ENCODE data around the gene GMPR2. TPM values are rescaled to one million over a fixed set of nuclear protein-coding genes. Genes with fewer than 3 reads are reported as not detected.

The GMPR2 gene
- total and polyA plus RNA-seq, 2 experiments from 2014 or later: 60.6 to 70.6 TPM

DNA sequence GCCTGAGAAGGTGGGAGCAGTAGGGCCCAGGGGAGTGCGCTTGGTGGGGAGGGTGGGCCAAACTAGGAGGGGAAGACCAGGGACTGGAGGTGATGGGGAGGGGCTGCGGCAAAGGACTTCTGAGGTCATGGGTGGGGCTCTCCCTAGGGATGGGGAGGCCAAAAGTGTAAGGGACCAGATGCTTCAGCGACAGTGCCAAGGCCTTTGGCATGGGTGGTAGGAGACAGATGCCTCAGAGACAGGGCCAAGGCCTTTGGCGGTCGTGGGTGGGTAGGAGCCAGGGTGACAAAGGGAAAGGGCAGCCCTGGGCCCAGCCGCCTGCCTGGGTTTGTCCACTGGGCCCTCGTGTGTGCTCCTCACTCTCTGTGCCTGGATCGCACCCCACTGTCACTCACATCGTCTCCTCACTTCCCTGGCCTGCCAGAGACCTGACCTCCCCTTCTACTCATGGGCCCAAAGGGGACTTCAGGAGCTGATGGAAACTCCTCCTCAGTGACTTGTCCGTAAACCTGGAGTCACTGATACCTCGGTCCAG, 51.8 kb downstream of the GMPR2 start:
- Mint-ChIP-seq H3K4me3 (no peak overlapping the region; the same call in 2 of the 3 replicates), H3K36me3 (ENCODE audit: low read depth) (no peaks in the 10 kb centered on the region; the same call in 2 of the 3 replicates), H3K27ac (no peak overlapping the region), H3K4me1 (no peaks in the 10 kb centered on the region; the same call in 2 of the 3 replicates), H3K27me3 (ENCODE audit: insufficient read depth, low read depth, poor library complexity) (peaks cover 14% of the 10 kb centered on the region), H3K9me3 (no peaks in the 10 kb centered on the region)
- no peaks in the 10 kb centered on the region; the same call in 1 of the 2 replicates for H4K20me1 ChIP-seq (replicated peaks; ENCODE audit: insufficient read depth)
- no peaks in the 10 kb centered on the region for H3K79me2 ChIP-seq (replicated peaks; ENCODE audit: insufficient read depth)
- no peak for ATAC-seq
- H3K27ac ChIP-seq (ENCODE audit: low read depth): no peak overlapping the region
- no peak overlapping the region for H3K4me3 ChIP-seq
- no peak for DNase-seq (ENCODE audit: low spot score)
- no peaks in the 10 kb centered on the region for H3K9me2 ChIP-seq (ENCODE audit: insufficient read depth)
- no peaks in the 10 kb centered on the region for H3F3A ChIP-seq (replicated peaks; ENCODE audit: low read depth)
- H2AFZ ChIP-seq: no peak overlapping the region
- no peaks in the 10 kb centered on the region for H3K27me3 ChIP-seq (ENCODE audit: insufficient read depth)
- H3K36me3 ChIP-seq (ENCODE audit: insufficient read depth): no peaks in the 10 kb centered on the region
- no peaks in the 10 kb centered on the region for H3K4me1 ChIP-seq (ENCODE audit: insufficient read depth)
- TF ChIP-seq, protein P1, sequence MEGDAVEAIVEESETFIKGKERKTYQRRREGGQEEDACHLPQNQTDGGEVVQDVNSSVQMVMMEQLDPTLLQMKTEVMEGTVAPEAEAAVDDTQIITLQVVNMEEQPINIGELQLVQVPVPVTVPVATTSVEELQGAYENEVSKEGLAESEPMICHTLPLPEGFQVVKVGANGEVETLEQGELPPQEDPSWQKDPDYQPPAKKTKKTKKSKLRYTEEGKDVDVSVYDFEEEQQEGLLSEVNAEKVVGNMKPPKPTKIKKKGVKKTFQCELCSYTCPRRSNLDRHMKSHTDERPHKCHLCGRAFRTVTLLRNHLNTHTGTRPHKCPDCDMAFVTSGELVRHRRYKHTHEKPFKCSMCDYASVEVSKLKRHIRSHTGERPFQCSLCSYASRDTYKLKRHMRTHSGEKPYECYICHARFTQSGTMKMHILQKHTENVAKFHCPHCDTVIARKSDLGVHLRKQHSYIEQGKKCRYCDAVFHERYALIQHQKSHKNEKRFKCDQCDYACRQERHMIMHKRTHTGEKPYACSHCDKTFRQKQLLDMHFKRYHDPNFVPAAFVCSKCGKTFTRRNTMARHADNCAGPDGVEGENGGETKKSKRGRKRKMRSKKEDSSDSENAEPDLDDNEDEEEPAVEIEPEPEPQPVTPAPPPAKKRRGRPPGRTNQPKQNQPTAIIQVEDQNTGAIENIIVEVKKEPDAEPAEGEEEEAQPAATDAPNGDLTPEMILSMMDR (conservative IDR thresholded peaks at IDR 0.05; ENCODE audit: low read depth in 2 of 2): no peak
- TF ChIP-seq ZNF462 (CRISPR knock-in tag; IDR thresholded peaks at IDR 0.05) (no peak), ZNF114 (CRISPR knock-in tag; IDR thresholded peaks at IDR 0.05) (no peak), ETS1 (IDR thresholded peaks at IDR 0.05) (no peak), NANOG (IDR thresholded peaks at IDR 0.05; ENCODE audit: borderline replicate concordance) (no peak), EZH2 (IDR thresholded peaks at IDR 0.05; ENCODE audit: low read depth, unreplicated experiment) (no peak), CREB1 (CRISPR knock-in tag; IDR thresholded peaks at IDR 0.05; ENCODE audit: low read depth) (no peak), STAT1 (IDR thresholded peaks at IDR 0.05; ENCODE audit: unreplicated experiment) (no peak), ZNF331 (CRISPR knock-in tag; IDR thresholded peaks at IDR 0.05; ENCODE audit: low read depth) (no peak), JUNB (IDR thresholded peaks at IDR 0.05; ENCODE audit: unreplicated experiment) (no peak), EZH2phosphoT487 (IDR thresholded peaks at IDR 0.05; ENCODE audit: unreplicated experiment) (no peak), POLR2AphosphoS5 (IDR thresholded peaks at IDR 0.05; ENCODE audit: low read depth) (no peak)
- TF ChIP-seq, protein P2, sequence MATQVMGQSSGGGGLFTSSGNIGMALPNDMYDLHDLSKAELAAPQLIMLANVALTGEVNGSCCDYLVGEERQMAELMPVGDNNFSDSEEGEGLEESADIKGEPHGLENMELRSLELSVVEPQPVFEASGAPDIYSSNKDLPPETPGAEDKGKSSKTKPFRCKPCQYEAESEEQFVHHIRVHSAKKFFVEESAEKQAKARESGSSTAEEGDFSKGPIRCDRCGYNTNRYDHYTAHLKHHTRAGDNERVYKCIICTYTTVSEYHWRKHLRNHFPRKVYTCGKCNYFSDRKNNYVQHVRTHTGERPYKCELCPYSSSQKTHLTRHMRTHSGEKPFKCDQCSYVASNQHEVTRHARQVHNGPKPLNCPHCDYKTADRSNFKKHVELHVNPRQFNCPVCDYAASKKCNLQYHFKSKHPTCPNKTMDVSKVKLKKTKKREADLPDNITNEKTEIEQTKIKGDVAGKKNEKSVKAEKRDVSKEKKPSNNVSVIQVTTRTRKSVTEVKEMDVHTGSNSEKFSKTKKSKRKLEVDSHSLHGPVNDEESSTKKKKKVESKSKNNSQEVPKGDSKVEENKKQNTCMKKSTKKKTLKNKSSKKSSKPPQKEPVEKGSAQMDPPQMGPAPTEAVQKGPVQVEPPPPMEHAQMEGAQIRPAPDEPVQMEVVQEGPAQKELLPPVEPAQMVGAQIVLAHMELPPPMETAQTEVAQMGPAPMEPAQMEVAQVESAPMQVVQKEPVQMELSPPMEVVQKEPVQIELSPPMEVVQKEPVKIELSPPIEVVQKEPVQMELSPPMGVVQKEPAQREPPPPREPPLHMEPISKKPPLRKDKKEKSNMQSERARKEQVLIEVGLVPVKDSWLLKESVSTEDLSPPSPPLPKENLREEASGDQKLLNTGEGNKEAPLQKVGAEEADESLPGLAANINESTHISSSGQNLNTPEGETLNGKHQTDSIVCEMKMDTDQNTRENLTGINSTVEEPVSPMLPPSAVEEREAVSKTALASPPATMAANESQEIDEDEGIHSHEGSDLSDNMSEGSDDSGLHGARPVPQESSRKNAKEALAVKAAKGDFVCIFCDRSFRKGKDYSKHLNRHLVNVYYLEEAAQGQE (IDR thresholded peaks at IDR 0.05; ENCODE audit: unreplicated experiment): no peak
- H3K4me2 ChIP-seq: no peak overlapping the region
